Spleen (tissue), 7 donors: ENCODE results near the gene MYO9A.

ENCODE experiments used
- CTCF ChIP-seq, 11 experiments: fragments of 200-600 bp in 7 of 11; fragments of 450-650 bp in 4 of 11; sonication (generic) in 4 of 11; IDR thresholded peaks in 8 of 11; conservative IDR thresholded peaks in 3 of 11; 1 replicate in 7 of 11; 2 replicates in 4 of 11; pipeline versions ENCODE4 v1.4.0 to v1.8.0; 2016 to 2021; ENCODE audit warnings: antibody characterized with exemption in 11 of 11, inconsistent platforms in 4 of 11, mild to moderate bottlenecking in 1 of 11
- POLR2A ChIP-seq, 3 donors: fragments of 450-650 bp; IDR thresholded peaks; one replicate each; pipeline ENCODE4 v1.5.1; 2017; ENCODE audit warnings: antibody characterized with exemption in 3 of 3, mild to moderate bottlenecking in 1 of 3
- POLR2AphosphoS5 ChIP-seq, 3 donors: sonication (generic); formaldehyde crosslinking; IDR thresholded peaks; one replicate each; pipeline ENCODE4 v1.5.1; 2017; ENCODE audit warnings: antibody characterized with exemption in 3 of 3
- donor health status: DM: no; HTN: no; CAD: no; lungs with moderate emphysema.
- donor health status: DM: no; HTN: no; CAD: no.
- donor health status: DM: no; HTN: no; CAD: no.

DNA sequence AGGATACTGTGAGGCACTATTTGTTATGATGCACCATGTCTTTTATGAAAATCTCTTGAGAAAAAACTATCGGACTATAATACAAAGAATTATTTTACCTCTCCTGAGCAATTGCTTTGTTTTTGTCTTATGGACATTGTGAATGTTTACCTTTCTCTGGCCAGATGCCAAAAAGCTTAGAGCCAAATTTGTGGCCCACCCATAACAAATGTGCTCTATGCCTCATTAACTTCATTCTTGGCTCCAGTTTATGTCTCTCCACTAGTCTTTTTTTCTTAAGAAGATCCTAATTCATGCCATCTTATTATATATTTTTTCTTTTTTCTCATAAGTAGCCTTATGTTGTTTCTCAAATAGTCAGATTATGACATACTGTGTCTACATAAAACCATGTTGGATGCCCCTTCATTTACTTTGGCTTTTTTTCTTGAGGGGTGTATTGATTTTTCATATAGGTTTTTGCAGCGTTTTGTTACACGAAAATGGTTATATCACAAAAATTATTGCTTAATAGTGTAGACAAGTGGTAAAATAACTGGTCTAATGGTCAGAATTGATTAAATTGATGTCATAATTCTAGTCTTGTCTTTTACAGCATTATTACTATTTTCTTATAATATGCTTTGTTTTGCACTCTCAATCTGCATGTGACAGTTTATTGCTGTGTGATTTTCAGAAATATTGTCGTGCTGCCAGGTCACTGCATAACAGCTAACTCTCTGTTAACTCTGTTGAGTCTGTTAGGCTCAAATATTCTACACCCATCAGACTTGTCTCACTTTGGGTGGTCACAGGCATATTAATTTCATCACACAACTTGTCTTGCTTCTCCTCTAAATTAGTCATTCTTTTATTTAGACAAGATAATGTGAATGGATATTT lies 18.5 kb upstream of the MYO9A start:
- no peak for TF ChIP-seq POLR2A (IDR thresholded peaks at IDR 0.05)
- TF ChIP-seq CTCF (IDR thresholded peaks at IDR 0.05 in 8 of 11, conservative IDR thresholded peaks at IDR 0.05 in 3 of 11) = no peak
- no peak for TF ChIP-seq POLR2AphosphoS5 (IDR thresholded peaks at IDR 0.05)
